H1 (cell line): Measurements from ENCODE around the gene ASCC1. TPM values are rescaled to one million over a fixed set of nuclear protein-coding genes. Genes with fewer than 3 reads are reported as not detected.

Experiments
- CTCF ChIA-PET: fragments of 300-600 bp; sonication (Branson Sonifier 250); formaldehyde crosslinking; loops from one replicate; lab custom pipeline; 2021; ENCODE audit not compliant: partially characterized antibody; lab: Charles Lee
- POLR2A ChIA-PET: fragments of 300-600 bp; sonication (Branson Sonifier 250); formaldehyde crosslinking; loops from one replicate; lab custom pipeline; 2021; ENCODE audit warnings: inconsistent platforms; ENCODE audit not compliant: partially characterized antibody; lab: Charles Lee
- DNase-seq, 2 experiments: peaks; one replicate each; pipeline versions ENCODE4 v3.0.0 to v3.0.0-alpha.2; 2010 to 2022; ENCODE audit warnings: low spot score in 2 of 2, low read depth in 1 of 2, mixed read lengths in 1 of 2
- FAIRE-seq: peaks from 2 replicates; lab custom pipeline; 2011; peaks lifted over from hg19 to GRCh38; lab: Jason Lieb, UNC
- H2AFZ ChIP-seq: 2 replicates; pipeline ENCODE4 v1.8.1; 2012; ENCODE audit warnings: low read length, inconsistent platforms
- H2AK5ac ChIP-seq: 2 replicates; pipeline ENCODE4 v1.6.1; 2013; ENCODE audit warnings: low read depth, low read length
- H2BK120ac ChIP-seq: replicated peaks from 2 replicates; pipeline ENCODE3; 2013; ENCODE audit warnings: low read depth, low read length, inconsistent platforms
- H2BK12ac ChIP-seq: 2 replicates; pipeline ENCODE4 v1.6.1; 2013; ENCODE audit warnings: low read depth, low read length
- H2BK15ac ChIP-seq: 2 replicates; pipeline ENCODE4 v1.6.1; 2013; ENCODE audit warnings: low read length
- H2BK20ac ChIP-seq: 2 replicates; pipeline ENCODE4 v1.6.1; 2013; ENCODE audit warnings: low read length
- H2BK5ac ChIP-seq: 2 replicates; pipeline ENCODE4 v1.6.1; 2013; ENCODE audit warnings: low read depth, low read length
- H3K14ac ChIP-seq: 2 replicates; pipeline ENCODE4 v1.6.1; 2013; ENCODE audit warnings: inconsistent platforms; ENCODE audit not compliant: insufficient read length
- H3K18ac ChIP-seq: 2 replicates; pipeline ENCODE4 v1.6.1; 2013; ENCODE audit warnings: low read length; ENCODE audit errors: extremely low read depth
- H3K23ac ChIP-seq: 2 replicates; pipeline ENCODE4 v1.6.1; 2013; ENCODE audit warnings: inconsistent platforms; ENCODE audit not compliant: insufficient read length
- H3K23me2 ChIP-seq: 2 replicates; pipeline ENCODE4 v1.6.1; 2013; ENCODE audit warnings: low read depth, low read length
- H3K27ac ChIP-seq: 2 replicates; pipeline ENCODE4 v1.6.1; 2011; ENCODE audit warnings: low read depth, low read length, inconsistent platforms
- H3K27me3 ChIP-seq, 4 experiments: replicated peaks in 1 of 4; 1 replicate in 1 of 4; 2 replicates in 3 of 4; pipeline versions ENCODE4 v1.6.1 to v1.8.1; 2011 to 2013; ENCODE audit warnings: low read length in 3 of 4, mild to moderate bottlenecking in 3 of 4, inconsistent platforms in 2 of 4, mixed read lengths in 2 of 4, moderate library complexity in 1 of 4; ENCODE audit not compliant: control insufficient read depth in 3 of 4, insufficient read depth in 3 of 4; ENCODE audit errors: extremely low read depth in 1 of 4
- H3K36me3 ChIP-seq, 4 experiments: 2 replicates each; pipeline versions ENCODE4 v1.6.1 to v1.8.1; 2011 to 2013; ENCODE audit warnings: mild to moderate bottlenecking in 4 of 4, low read length in 3 of 4, moderate library complexity in 2 of 4, control low read depth in 1 of 4, inconsistent platforms in 1 of 4; ENCODE audit not compliant: insufficient read depth in 4 of 4, control insufficient read depth in 2 of 4
- H3K4ac ChIP-seq: replicated peaks from 2 replicates; pipeline ENCODE3; 2013; ENCODE audit warnings: low read length, low read depth, mixed read lengths, inconsistent platforms; ENCODE audit not compliant: insufficient read length
- H3K4me1 ChIP-seq, 4 experiments: replicated peaks in 1 of 4; 1 replicate in 1 of 4; 2 replicates in 3 of 4; pipeline versions ENCODE4 v1.6.1 to v1.8.1; 2011 to 2013; ENCODE audit warnings: low read length in 3 of 4, inconsistent platforms in 2 of 4, mixed read lengths in 1 of 4; ENCODE audit not compliant: insufficient read depth in 4 of 4, control insufficient read depth in 3 of 4
- H3K4me2 ChIP-seq, 2 experiments: 2 replicates each; pipeline versions ENCODE4 v1.6.1 to v1.8.1; 2011 to 2013; ENCODE audit warnings: low read depth in 2 of 2, low read length in 2 of 2, control low read depth in 1 of 2, inconsistent platforms in 1 of 2, mild to moderate bottlenecking in 1 of 2; ENCODE audit not compliant: insufficient read depth in 1 of 2
- H3K4me3 ChIP-seq, 4 experiments: fragments of 200-600, 300-600 bp in 1 of 4; sonication (generic), shearing (Covaris generic), sonication (Bioruptor Twin) in 1 of 4; 2 replicates each; pipeline versions ENCODE4 v1.5.1 to v1.8.1; 2011 to 2016; ENCODE audit warnings: low read length in 4 of 4, low read depth in 3 of 4, control low read depth in 2 of 4, inconsistent platforms in 2 of 4, mild to moderate bottlenecking in 2 of 4, mixed read lengths in 1 of 4, moderate library complexity in 1 of 4; ENCODE audit not compliant: insufficient read depth in 2 of 4; ENCODE audit errors: extremely low read depth in 1 of 4
- H3K56ac ChIP-seq: replicated peaks from 2 replicates; pipeline ENCODE3; 2013; ENCODE audit warnings: low read depth, mild to moderate bottlenecking, mixed read lengths, low read length, inconsistent platforms; ENCODE audit not compliant: insufficient read length
- H3K79me1 ChIP-seq: 2 replicates; pipeline ENCODE4 v1.6.1; 2013; ENCODE audit warnings: low read depth, low read length, control low read depth
- H3K79me2 ChIP-seq, 2 experiments: 2 replicates each; pipeline versions ENCODE4 v1.6.1 to v1.8.1; 2012 to 2013; ENCODE audit warnings: low read length in 2 of 2, mild to moderate bottlenecking in 2 of 2, inconsistent platforms in 1 of 2; ENCODE audit not compliant: insufficient read depth in 2 of 2, control insufficient read depth in 1 of 2
- H3K9ac ChIP-seq, 4 experiments: replicated peaks in 1 of 4; 1 replicate in 1 of 4; 2 replicates in 3 of 4; pipeline versions ENCODE4 v1.6.1 to v1.8.1; 2011 to 2013; ENCODE audit warnings: low read depth in 3 of 4, low read length in 3 of 4, control low read depth in 2 of 4, mild to moderate bottlenecking in 2 of 4, moderate library complexity in 2 of 4, inconsistent platforms in 1 of 4; ENCODE audit errors: extremely low read depth in 1 of 4
- H3K9me3 ChIP-seq, 2 experiments: 2 replicates each; pipeline versions ENCODE4 v1.6.1 to v1.8.1; 2012 to 2013; ENCODE audit warnings: mild to moderate bottlenecking in 2 of 2, moderate library complexity in 2 of 2, control low read depth in 1 of 2, inconsistent platforms in 1 of 2, low read depth in 1 of 2, low read length in 1 of 2, mixed read lengths in 1 of 2; ENCODE audit not compliant: insufficient read depth in 2 of 2
- H4K20me1 ChIP-seq, 2 experiments: replicated peaks in 1 of 2; 2 replicates each; pipeline versions ENCODE3 to v1.8.1; 2011 to 2013; ENCODE audit warnings: inconsistent platforms in 2 of 2, low read length in 2 of 2, mild to moderate bottlenecking in 1 of 2; ENCODE audit not compliant: insufficient read depth in 2 of 2, control insufficient read depth in 1 of 2
- H4K5ac ChIP-seq: 2 replicates; pipeline ENCODE4 v1.6.1; 2013; ENCODE audit warnings: low read length, low read depth, mixed read lengths, inconsistent platforms; ENCODE audit not compliant: insufficient read length
- H4K8ac ChIP-seq: 2 replicates; pipeline ENCODE4 v1.8.0; 2013; ENCODE audit warnings: mild to moderate bottlenecking, moderate library complexity, low read length, inconsistent platforms; ENCODE audit not compliant: insufficient read depth; ENCODE audit errors: extremely low read depth
- H4K91ac ChIP-seq: replicated peaks from 2 replicates; pipeline ENCODE3; 2013; ENCODE audit warnings: low read length, mixed read lengths, inconsistent platforms; ENCODE audit not compliant: insufficient read length
- CBX5 ChIP-seq: fragments of 300-800, 300-1000 bp; sonication (generic); IDR thresholded peaks from 2 replicates; pipeline ENCODE4 v1.7.1; 2016; ENCODE audit warnings: antibody characterized with exemption, low read length, low read depth
- CREB1 ChIP-seq: IDR thresholded peaks from 2 replicates; pipeline ENCODE4 v1.6.1; 2012; ENCODE audit warnings: inconsistent platforms
- JUND ChIP-seq: IDR thresholded peaks from 2 replicates; pipeline ENCODE4 v1.6.1; 2011; ENCODE audit warnings: mild to moderate bottlenecking, improper control_type of control experiment, low read length
- KDM4A ChIP-seq: IDR thresholded peaks from one replicate; pipeline ENCODE4 v1.7.1; 2012; ENCODE audit warnings: low read depth, mild to moderate bottlenecking, moderate library complexity, low read length, inconsistent platforms; ENCODE audit not compliant: severe bottlenecking
- RAD21 ChIP-seq, 2 experiments: IDR thresholded peaks in 1 of 2; conservative IDR thresholded peaks in 1 of 2; 2 replicates each; pipeline ENCODE4 v1.6.1; 2011; ENCODE audit warnings: low read depth in 2 of 2, low read length in 2 of 2, improper control_type of control experiment in 1 of 2, inconsistent platforms in 1 of 2, mild to moderate bottlenecking in 1 of 2, moderate library complexity in 1 of 2
- SRF ChIP-seq: IDR thresholded peaks from 2 replicates; pipeline ENCODE4 v1.6.1; 2011; ENCODE audit warnings: mild to moderate bottlenecking, low read depth, low read length, moderate library complexity
- TAF7 ChIP-seq: optimal IDR thresholded peaks from 2 replicates; pipeline ENCODE3; 2011; ENCODE audit warnings: low read depth, mild to moderate bottlenecking, inconsistent platforms, low read length, moderate library complexity, borderline replicate concordance
- TCF12 ChIP-seq: IDR thresholded peaks from 2 replicates; pipeline ENCODE4 v1.6.1; 2011; ENCODE audit warnings: low read depth, mild to moderate bottlenecking, low read length
- WGBS, 2 experiments: shearing (Covaris generic) in 1 of 2; methylation state at CpG; one replicate each; pipeline versions ENCODE4 v1.1.6 to v1.1.7; 2013 to 2015; ENCODE audit warnings: low lambda C conversion rate in 2 of 2, mixed read lengths in 2 of 2, inconsistent platforms in 1 of 2, low coverage in 1 of 2, missing lambda C conversion rate in 1 of 2; ENCODE audit not compliant: insufficient replicate concordance in 2 of 2, insufficient coverage in 1 of 2, insufficient read length in 1 of 2; ENCODE audit errors: extremely low coverage in 1 of 2, missing lambda C conversion rate in 1 of 2; 5-methylcytosine and 5-hydroxymethylcytosine counted together
- polyA plus RNA-seq, 7 experiments: library from polyadenylated mRNA; depleted of rRNA in 3 of 7; stranded (reverse) in 5 of 7; unstranded in 2 of 7; fragments of >200 nt in 5 of 7; fragments of 200-250 nt in 2 of 7; gene quantifications; 1 replicate in 5 of 7; 2 replicates in 1 of 7; 4 replicates in 1 of 7; pipeline versions ENCODE4 v1.2.1 to v1.2.3, GENCODE V29; 2011 to 2013; ENCODE audit warnings: missing spikeins in 2 of 7, mixed read lengths in 2 of 7
- total RNA-seq: library from RNA; stranded (reverse); fragmentation: NEBNext Ultra II Directional; extraction: Animal tissue kit (Norgen Biotek cat#: 25700); gene quantifications from 2 replicates; pipeline ENCODE4 v1.2.1, GENCODE V29; 2021
- TF ChIP-seq, protein P1 (sequence below): IDR thresholded peaks from 2 replicates; pipeline ENCODE4 v1.6.1; 2012; ENCODE audit warnings: low read length, inconsistent platforms
- TF ChIP-seq, protein P2 (sequence below): IDR thresholded peaks from 2 replicates; pipeline ENCODE4 v1.6.1; 2011; ENCODE audit warnings: low read depth, mild to moderate bottlenecking, low read length; ENCODE audit not compliant: insufficient read depth

Gene ASCC1
- total and polyA plus RNA-seq, 2 of the 8 experiments (the other 6 are each of a cell fraction or from before 2014, with no cell fraction given) = 25.6 to 35.8 TPM

DNA sequence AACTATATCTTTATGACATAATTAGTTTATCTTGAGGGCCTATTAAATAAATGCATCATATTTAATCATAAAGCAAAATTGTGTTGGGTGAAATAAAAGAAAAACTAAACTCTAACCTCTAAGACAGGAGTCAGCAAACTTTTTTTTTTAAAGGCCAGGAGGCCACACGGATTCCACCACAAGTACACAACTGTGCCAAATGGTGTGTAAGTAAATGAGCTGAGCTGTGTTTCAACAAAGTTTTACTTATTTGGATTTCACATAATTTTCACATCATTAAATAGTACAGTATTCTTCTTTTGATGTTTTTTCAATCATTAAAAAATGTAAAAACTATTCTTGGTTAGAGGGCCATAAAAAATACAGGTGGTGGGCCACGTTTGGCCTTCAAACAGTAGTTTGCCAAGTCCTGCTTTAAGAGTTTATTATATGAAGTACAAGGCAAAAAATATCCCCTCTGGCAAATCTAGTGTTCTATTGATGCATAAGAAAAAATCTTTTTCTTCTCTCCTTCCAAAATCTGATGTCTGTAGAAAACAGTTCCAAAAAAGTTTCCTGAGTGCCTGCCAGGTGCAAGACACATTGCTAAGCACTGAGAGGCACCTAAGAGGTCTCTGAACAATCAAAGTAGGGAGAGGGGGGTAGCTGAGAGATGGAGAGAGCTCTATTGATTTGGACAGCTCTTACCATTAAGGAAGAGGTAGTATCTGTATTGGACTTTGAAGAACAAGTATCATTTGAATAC, 101.2 kb downstream of the ASCC1 start:
- no peak for DNase-seq
- Histone ChIP-seq H3K79me1 (no peaks in the 10 kb centered on the region), H2AK5ac (no peak overlapping the region), H3K9me3 (peaks cover 5 to 6% of the 10 kb centered on the region in 2 experiments; a peak in 3 of 4 replicates), H3K23ac (no peak overlapping the region), H4K8ac (no peak overlapping the region), H4K20me1 (no peaks in the 10 kb centered on the region), H3K4ac (no peak overlapping the region), H3K4me2 (no peak overlapping the region), H3K27me3 (no peaks in the 10 kb centered on the region), H3K79me2 (no peaks in the 10 kb centered on the region), H3K27ac (no peak overlapping the region), H3K9ac (no peak overlapping the region), H3K56ac (no peak overlapping the region), H4K5ac (no peak overlapping the region), H3K18ac (no peak overlapping the region), H2BK12ac (no peak overlapping the region), H3K23me2 (no peaks in the 10 kb centered on the region), H2BK20ac (no peak overlapping the region), H2BK5ac (no peak overlapping the region), H2BK15ac (no peak overlapping the region), H4K91ac (no peak overlapping the region), H3K36me3 (0 out of 8 replicates have a peak, but pooled peaks cover 0 to 2% (median 0%) of the 10 kb centered on the region in 4 experiments), H2AFZ (no peak overlapping the region), H2BK120ac (no peak overlapping the region), H3K14ac (no peak overlapping the region), H3K4me3 (no peak overlapping the region), H3K4me1 (no peaks in the 10 kb centered on the region)
- no peak for FAIRE-seq
- CTCF ChIA-PET = interaction anchor here (1.1 to 1.3 kb wide), 3 partner anchors 10 to 108 kb away, joined by 3 to 5 read pairs (median 4); no protein-coding TSS in a partner anchor
- POLR2A ChIA-PET = no interaction called here
- 88% methylated on average over 2 of the region's 2 CpGs; no CpG with 5 or more reads in 1 of the 2 experiments for WGBS, 2 experiments
- no peak for TF ChIP-seq JUND
- TF ChIP-seq RAD21 (IDR thresholded peaks at IDR 0.05 in 1 of 2, conservative IDR thresholded peaks at IDR 0.05 in 1 of 2; ENCODE audit: low read depth in 2 of 2, low read length in 2 of 2) = no peak
- TF ChIP-seq, protein P1, sequence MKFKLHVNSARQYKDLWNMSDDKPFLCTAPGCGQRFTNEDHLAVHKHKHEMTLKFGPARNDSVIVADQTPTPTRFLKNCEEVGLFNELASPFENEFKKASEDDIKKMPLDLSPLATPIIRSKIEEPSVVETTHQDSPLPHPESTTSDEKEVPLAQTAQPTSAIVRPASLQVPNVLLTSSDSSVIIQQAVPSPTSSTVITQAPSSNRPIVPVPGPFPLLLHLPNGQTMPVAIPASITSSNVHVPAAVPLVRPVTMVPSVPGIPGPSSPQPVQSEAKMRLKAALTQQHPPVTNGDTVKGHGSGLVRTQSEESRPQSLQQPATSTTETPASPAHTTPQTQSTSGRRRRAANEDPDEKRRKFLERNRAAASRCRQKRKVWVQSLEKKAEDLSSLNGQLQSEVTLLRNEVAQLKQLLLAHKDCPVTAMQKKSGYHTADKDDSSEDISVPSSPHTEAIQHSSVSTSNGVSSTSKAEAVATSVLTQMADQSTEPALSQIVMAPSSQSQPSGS = no peak
- no peak for TF ChIP-seq TAF7
- no peak for TF ChIP-seq SRF
- TF ChIP-seq CBX5 = no peak
- no peak for TF ChIP-seq KDM4A
- TF ChIP-seq CREB1 = no peak
- TF ChIP-seq, protein P2, sequence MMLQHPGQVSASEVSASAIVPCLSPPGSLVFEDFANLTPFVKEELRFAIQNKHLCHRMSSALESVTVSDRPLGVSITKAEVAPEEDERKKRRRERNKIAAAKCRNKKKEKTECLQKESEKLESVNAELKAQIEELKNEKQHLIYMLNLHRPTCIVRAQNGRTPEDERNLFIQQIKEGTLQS = no peak
- TF ChIP-seq TCF12 = no peak
